NCI-H748 treated with DMSO at 0.1 percent for 48 hours (cell line): ENCODE measurements around the gene PPFIA4.

Experiments used
- DNase-seq: peaks from one replicate; lab custom pipeline; 2025; lab: John Stamatoyannopoulos, UW

Gene PPFIA4

GRCh38 chr1:203057911-203058675 lies 31.8 kb downstream of the PPFIA4 start:
- DNase-seq: no peak

GRCh38 chr1:203058676-203058935 lies 32.3 kb downstream of the PPFIA4 start:
- no peak for DNase-seq

- DNase-seq: no peak
These were observed 33.2 kb downstream of the PPFIA4 start for GRCh38 chr1:203059485-203059884.

- no peak for DNase-seq
These were observed 33.8 kb downstream of the PPFIA4 start for GRCh38 chr1:203060115-203060514.

GRCh38 chr1:203063287-203063686 lies 37.0 kb downstream of the PPFIA4 start:
- no peak for DNase-seq

GRCh38 chr1:203065191-203065590 lies 38.9 kb downstream of the PPFIA4 start:
- no peak for DNase-seq

GRCh38 chr1:203065986-203066385 lies 39.7 kb downstream of the PPFIA4 start:
- no peak for DNase-seq

- DNase-seq: no peak
These were observed 40.7 kb downstream of the PPFIA4 start for GRCh38 chr1:203066965-203067364.

GRCh38 chr1:203069030-203069747 lies 42.9 kb downstream of the PPFIA4 start:
- DNase-seq: no peak

GRCh38 chr1:203072002-203072602 lies 45.8 kb downstream of the PPFIA4 start:
- DNase-seq: no peak

- no peak for DNase-seq
These were observed 46.6 kb downstream of the PPFIA4 start for GRCh38 chr1:203072911-203073310.

- no peak for DNase-seq
These were observed 47.2 kb downstream of the PPFIA4 start for GRCh38 chr1:203073469-203073868.

GRCh38 chr1:203074610-203075009 lies 48.3 kb downstream of the PPFIA4 start:
- DNase-seq: no peak

- DNase-seq: no peak
These were observed 49.1 kb downstream of the PPFIA4 start for GRCh38 chr1:203075236-203076030.

GRCh38 chr1:203076031-203076511 lies 49.8 kb downstream of the PPFIA4 start:
- no peak for DNase-seq

- no peak for DNase-seq
These were observed 51.1 kb downstream of the PPFIA4 start for GRCh38 chr1:203077367-203077766.

GRCh38 chr1:203077956-203078355 lies 51.7 kb downstream of the PPFIA4 start:
- DNase-seq: no peak

GRCh38 chr1:203078478-203078877 lies 52.2 kb downstream of the PPFIA4 start:
- DNase-seq: no peak

GRCh38 chr1:203080456-203080855 lies 54.2 kb downstream of the PPFIA4 start:
- no peak for DNase-seq

GRCh38 chr1:203081465-203082230 lies 55.4 kb downstream of the PPFIA4 start:
- no peak for DNase-seq

GRCh38 chr1:203082231-203082505 lies 55.9 kb downstream of the PPFIA4 start:
- no peak for DNase-seq
